GM18498 (cell line): Measurements from ENCODE around the gene MARK4.

Experiments
- ATAC-seq: cut with Tn5 transposase; IDR thresholded peaks from one replicate; pipeline ENCODE4 v1.9.1; 2021; ENCODE audit warnings: mild to moderate bottlenecking, moderate library complexity; ENCODE audit not compliant: unreplicated experiment

The MARK4 gene

GRCh38 chr19:45271098-45271734 lies 20.1 kb downstream of the MARK4 start:
- no peak for ATAC-seq

GRCh38 chr19:45271735-45272108 lies 20.7 kb downstream of the MARK4 start:
- no peak for ATAC-seq

GRCh38 chr19:45273521-45273855 lies 22.4 kb downstream of the MARK4 start:
- ATAC-seq = no peak

- ATAC-seq = no peak
Observed at GRCh38 chr19:45275370-45275971, 24.4 kb downstream of the MARK4 start.

GRCh38 chr19:45276284-45276687 lies 25.2 kb downstream of the MARK4 start:
- no peak for ATAC-seq

- ATAC-seq = no peak
Observed at GRCh38 chr19:45278087-45278486, 27.0 kb downstream of the MARK4 start.

GRCh38 chr19:45279587-45280192 lies 28.6 kb downstream of the MARK4 start:
- ATAC-seq = no peak

GRCh38 chr19:45280471-45280961 lies 29.4 kb downstream of the MARK4 start:
- no peak for ATAC-seq

- no peak for ATAC-seq
Observed at GRCh38 chr19:45283443-45284033, 32.5 kb downstream of the MARK4 start.

- no peak for ATAC-seq
Observed at GRCh38 chr19:45290381-45290931, 39.4 kb downstream of the MARK4 start.

GRCh38 chr19:45291834-45292233 lies 40.8 kb downstream of the MARK4 start:
- ATAC-seq = no peak

- ATAC-seq = no peak
Observed at GRCh38 chr19:45293682-45294081, 42.6 kb downstream of the MARK4 start.

GRCh38 chr19:45294291-45295029 lies 43.4 kb downstream of the MARK4 start:
- ATAC-seq = no peak

GRCh38 chr19:45295873-45296272 lies 44.8 kb downstream of the MARK4 start:
- no peak for ATAC-seq

- no peak for ATAC-seq
Observed at GRCh38 chr19:45296355-45296754, 45.3 kb downstream of the MARK4 start.

GRCh38 chr19:45297674-45298073 lies 46.6 kb downstream of the MARK4 start:
- no peak for ATAC-seq

GRCh38 chr19:45298264-45298663 lies 47.2 kb downstream of the MARK4 start:
- no peak for ATAC-seq

GRCh38 chr19:45299719-45300118 lies 48.6 kb downstream of the MARK4 start:
- no peak for ATAC-seq

GRCh38 chr19:45302416-45302815 lies 51.3 kb downstream of the MARK4 start:
- ATAC-seq = no peak

- ATAC-seq = no peak
Observed at GRCh38 chr19:45303269-45304060, 52.4 kb downstream of the MARK4 start.
